GM12878 (cell line): ENCODE data around the gene TOM1L2. TPM values are rescaled to one million over a fixed set of nuclear protein-coding genes. Genes with fewer than 3 reads are reported as not detected.

Experiments
- ASH2L ChIP-seq: fragments of 300-600, 200-600 bp; sonication (generic); IDR thresholded peaks from 2 replicates; pipeline ENCODE4 v1.6.1; 2017; ENCODE audit warnings: low read depth, mild to moderate bottlenecking, borderline replicate concordance
- BHLHE40 ChIP-seq, 2 experiments: fragments of 450-650 bp in 1 of 2; IDR thresholded peaks; 2 replicates each; pipeline ENCODE4 v1.6.1; 2011 to 2017; ENCODE audit warnings: low read depth in 2 of 2, borderline replicate concordance in 1 of 2, improper control_type of control experiment in 1 of 2, low read length in 1 of 2, mild to moderate bottlenecking in 1 of 2
- CHD4 ChIP-seq: fragments of 200-600 bp; sonication (generic); IDR thresholded peaks from 2 replicates; pipeline ENCODE4 v1.6.1; 2016; ENCODE audit warnings: mild to moderate bottlenecking
- E4F1 ChIP-seq: fragments of 450-650 bp; IDR thresholded peaks from 2 replicates; pipeline ENCODE4 v1.6.1; 2018; ENCODE audit warnings: borderline replicate concordance, mild to moderate bottlenecking; ENCODE audit not compliant: partially characterized antibody
- MYC ChIP-seq: IDR thresholded peaks from 2 replicates; pipeline ENCODE4 v1.6.1; 2011; ENCODE audit warnings: mild to moderate bottlenecking, low read length, moderate library complexity, inconsistent platforms; ENCODE audit not compliant: insufficient read depth, insufficient replicate concordance, insufficient read length, severe bottlenecking
- RUNX3 ChIP-seq: IDR thresholded peaks from 2 replicates; pipeline ENCODE4 v1.6.1; 2012; ENCODE audit warnings: low read length, inconsistent platforms
- SREBF2 ChIP-seq: IDR thresholded peaks from 2 replicates; pipeline ENCODE4 v1.6.1; 2012; ENCODE audit warnings: mild to moderate bottlenecking, low read length
- TBL1XR1 ChIP-seq: IDR thresholded peaks from 2 replicates; pipeline ENCODE4 v1.6.1; 2012; ENCODE audit warnings: low read depth, low read length, improper control_type of control experiment
- WRNIP1 ChIP-seq: IDR thresholded peaks from 2 replicates; pipeline ENCODE4 v1.6.1; 2011; ENCODE audit warnings: low read depth, low read length, improper control_type of control experiment, borderline replicate concordance
- ZNF217 ChIP-seq: fragments of 450-650 bp; IDR thresholded peaks from 2 replicates; pipeline ENCODE4 v1.6.1; 2017; ENCODE audit warnings: antibody characterized with exemption, mild to moderate bottlenecking
- polyA plus RNA-seq, 11 experiments: library from polyadenylated mRNA; depleted of rRNA in 4 of 11; unstranded in 6 of 11; stranded (reverse) in 5 of 11; fragments of >200 nt; fragmentation: Nextera tagmentation in 4 of 11; fragmentation: Illumina TruSeq in 1 of 11; extraction: Ambion mirVana in 4 of 11; extraction: Trizol in 1 of 11; gene quantifications; 1 replicate in 1 of 11; 2 replicates in 10 of 11; pipeline versions ENCODE4 v1.2.1 to v1.2.3, GENCODE V29; 2011 to 2016; ENCODE audit warnings: inconsistent platforms in 2 of 11, missing spikeins in 2 of 11, low read depth in 1 of 11
- total RNA-seq, 4 experiments: library from RNA; depleted of rRNA in 3 of 4; stranded (reverse); fragments of >200 nt in 3 of 4; fragmentation: Illumina TruSeq in 1 of 4; extraction: Trizol in 1 of 4; gene quantifications; 2 replicates each; pipeline versions ENCODE4 v1.2.1 to v1.2.3, GENCODE V29; 2013 to 2021
- TF ChIP-seq, protein P1 (sequence below): IDR thresholded peaks from 2 replicates; pipeline ENCODE4 v1.6.1; 2012; ENCODE audit warnings: improper control_type of control experiment, low read depth, low read length; ENCODE audit not compliant: insufficient replicate concordance
- TF ChIP-seq, protein P2 (sequence below): IDR thresholded peaks from 2 replicates; pipeline ENCODE4 v1.6.1; 2011; ENCODE audit warnings: borderline replicate concordance, low read depth, mild to moderate bottlenecking, moderate library complexity, mixed read lengths, low read length; ENCODE audit not compliant: insufficient read depth; ENCODE audit errors: extremely low read length
- TF ChIP-seq, protein P3 (sequence below), 3 experiments: IDR thresholded peaks in 2 of 3; conservative IDR thresholded peaks in 1 of 3; 2 replicates each; pipeline ENCODE4 v1.5.1; 2011; ENCODE audit warnings: low read depth in 3 of 3, low read length in 3 of 3, mild to moderate bottlenecking in 3 of 3, control low read depth in 2 of 3, moderate library complexity in 2 of 3, inconsistent platforms in 1 of 3, mixed read lengths in 1 of 3; ENCODE audit not compliant: control insufficient read depth in 2 of 3, insufficient read depth in 1 of 3; ENCODE audit errors: extremely low read depth in 1 of 3
- TF ChIP-seq, protein P4 (sequence below): fragments of 450-650 bp; conservative IDR thresholded peaks from 2 replicates; pipeline ENCODE4 v1.6.1; 2017; ENCODE audit warnings: mild to moderate bottlenecking, moderate library complexity

Gene TOM1L2
- total and polyA plus RNA-seq, 10 of the 15 experiments (the other 5 are each of a cell fraction or from before 2014, with no cell fraction given), result 0.19 to 19.2 (median 8.1) TPM

DNA sequence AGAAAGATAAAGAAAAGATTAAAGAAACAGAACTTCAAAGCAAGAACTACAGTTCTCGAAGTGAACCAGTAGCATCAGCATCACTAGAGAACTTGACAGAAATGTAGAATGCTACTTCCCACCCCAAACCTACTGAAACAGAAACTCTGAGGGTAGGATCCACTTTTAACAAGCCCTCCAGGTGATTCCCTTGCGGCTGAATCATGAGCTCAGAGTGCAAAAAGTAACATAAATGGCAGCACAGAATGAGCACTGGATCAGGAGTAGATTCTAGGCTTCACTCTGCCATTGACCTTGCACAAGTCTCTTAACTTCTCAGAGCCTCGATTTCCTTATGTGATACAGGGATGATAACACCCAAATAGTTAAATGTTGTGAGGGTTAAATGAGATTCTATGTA lies 5.8 kb downstream of the TOM1L2 start (continued):
- TF ChIP-seq, protein P1, sequence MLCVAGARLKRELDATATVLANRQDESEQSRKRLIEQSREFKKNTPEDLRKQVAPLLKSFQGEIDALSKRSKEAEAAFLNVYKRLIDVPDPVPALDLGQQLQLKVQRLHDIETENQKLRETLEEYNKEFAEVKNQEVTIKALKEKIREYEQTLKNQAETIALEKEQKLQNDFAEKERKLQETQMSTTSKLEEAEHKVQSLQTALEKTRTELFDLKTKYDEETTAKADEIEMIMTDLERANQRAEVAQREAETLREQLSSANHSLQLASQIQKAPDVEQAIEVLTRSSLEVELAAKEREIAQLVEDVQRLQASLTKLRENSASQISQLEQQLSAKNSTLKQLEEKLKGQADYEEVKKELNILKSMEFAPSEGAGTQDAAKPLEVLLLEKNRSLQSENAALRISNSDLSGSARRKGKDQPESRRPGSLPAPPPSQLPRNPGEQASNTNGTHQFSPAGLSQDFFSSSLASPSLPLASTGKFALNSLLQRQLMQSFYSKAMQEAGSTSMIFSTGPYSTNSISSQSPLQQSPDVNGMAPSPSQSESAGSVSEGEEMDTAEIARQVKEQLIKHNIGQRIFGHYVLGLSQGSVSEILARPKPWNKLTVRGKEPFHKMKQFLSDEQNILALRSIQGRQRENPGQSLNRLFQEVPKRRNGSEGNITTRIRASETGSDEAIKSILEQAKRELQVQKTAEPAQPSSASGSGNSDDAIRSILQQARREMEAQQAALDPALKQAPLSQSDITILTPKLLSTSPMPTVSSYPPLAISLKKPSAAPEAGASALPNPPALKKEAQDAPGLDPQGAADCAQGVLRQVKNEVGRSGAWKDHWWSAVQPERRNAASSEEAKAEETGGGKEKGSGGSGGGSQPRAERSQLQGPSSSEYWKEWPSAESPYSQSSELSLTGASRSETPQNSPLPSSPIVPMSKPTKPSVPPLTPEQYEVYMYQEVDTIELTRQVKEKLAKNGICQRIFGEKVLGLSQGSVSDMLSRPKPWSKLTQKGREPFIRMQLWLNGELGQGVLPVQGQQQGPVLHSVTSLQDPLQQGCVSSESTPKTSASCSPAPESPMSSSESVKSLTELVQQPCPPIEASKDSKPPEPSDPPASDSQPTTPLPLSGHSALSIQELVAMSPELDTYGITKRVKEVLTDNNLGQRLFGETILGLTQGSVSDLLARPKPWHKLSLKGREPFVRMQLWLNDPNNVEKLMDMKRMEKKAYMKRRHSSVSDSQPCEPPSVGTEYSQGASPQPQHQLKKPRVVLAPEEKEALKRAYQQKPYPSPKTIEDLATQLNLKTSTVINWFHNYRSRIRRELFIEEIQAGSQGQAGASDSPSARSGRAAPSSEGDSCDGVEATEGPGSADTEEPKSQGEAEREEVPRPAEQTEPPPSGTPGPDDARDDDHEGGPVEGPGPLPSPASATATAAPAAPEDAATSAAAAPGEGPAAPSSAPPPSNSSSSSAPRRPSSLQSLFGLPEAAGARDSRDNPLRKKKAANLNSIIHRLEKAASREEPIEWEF, result no peak
- TF ChIP-seq TBL1XR1 (no peak), RUNX3 (peak; percentile 80; the same call in 1 of the 2 replicates), ZNF217 (peak; percentile 82), E4F1 (no peak), MYC (no peak), BHLHE40 (IDR thresholded peaks at IDR 0.05; ENCODE audit: borderline replicate concordance in 1 of 2, low read depth in 2 of 2, low read length in 1 of 2) (no peak), SREBF2 (no peak), WRNIP1 (no peak), CHD4 (no peak), ASH2L (no peak)
- TF ChIP-seq, protein P2, sequence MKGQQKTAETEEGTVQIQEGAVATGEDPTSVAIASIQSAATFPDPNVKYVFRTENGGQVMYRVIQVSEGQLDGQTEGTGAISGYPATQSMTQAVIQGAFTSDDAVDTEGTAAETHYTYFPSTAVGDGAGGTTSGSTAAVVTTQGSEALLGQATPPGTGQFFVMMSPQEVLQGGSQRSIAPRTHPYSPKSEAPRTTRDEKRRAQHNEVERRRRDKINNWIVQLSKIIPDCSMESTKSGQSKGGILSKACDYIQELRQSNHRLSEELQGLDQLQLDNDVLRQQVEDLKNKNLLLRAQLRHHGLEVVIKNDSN, result no peak
- TF ChIP-seq, protein P3, sequence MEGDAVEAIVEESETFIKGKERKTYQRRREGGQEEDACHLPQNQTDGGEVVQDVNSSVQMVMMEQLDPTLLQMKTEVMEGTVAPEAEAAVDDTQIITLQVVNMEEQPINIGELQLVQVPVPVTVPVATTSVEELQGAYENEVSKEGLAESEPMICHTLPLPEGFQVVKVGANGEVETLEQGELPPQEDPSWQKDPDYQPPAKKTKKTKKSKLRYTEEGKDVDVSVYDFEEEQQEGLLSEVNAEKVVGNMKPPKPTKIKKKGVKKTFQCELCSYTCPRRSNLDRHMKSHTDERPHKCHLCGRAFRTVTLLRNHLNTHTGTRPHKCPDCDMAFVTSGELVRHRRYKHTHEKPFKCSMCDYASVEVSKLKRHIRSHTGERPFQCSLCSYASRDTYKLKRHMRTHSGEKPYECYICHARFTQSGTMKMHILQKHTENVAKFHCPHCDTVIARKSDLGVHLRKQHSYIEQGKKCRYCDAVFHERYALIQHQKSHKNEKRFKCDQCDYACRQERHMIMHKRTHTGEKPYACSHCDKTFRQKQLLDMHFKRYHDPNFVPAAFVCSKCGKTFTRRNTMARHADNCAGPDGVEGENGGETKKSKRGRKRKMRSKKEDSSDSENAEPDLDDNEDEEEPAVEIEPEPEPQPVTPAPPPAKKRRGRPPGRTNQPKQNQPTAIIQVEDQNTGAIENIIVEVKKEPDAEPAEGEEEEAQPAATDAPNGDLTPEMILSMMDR (IDR thresholded peaks at IDR 0.05 in 2 of 3, conservative IDR thresholded peaks at IDR 0.05 in 1 of 3; ENCODE audit: control insufficient read depth in 2 of 3, extremely low read depth in 1 of 3, insufficient read depth in 1 of 3, low read depth in 3 of 3, low read length in 3 of 3), result no peak
- TF ChIP-seq, protein P4, sequence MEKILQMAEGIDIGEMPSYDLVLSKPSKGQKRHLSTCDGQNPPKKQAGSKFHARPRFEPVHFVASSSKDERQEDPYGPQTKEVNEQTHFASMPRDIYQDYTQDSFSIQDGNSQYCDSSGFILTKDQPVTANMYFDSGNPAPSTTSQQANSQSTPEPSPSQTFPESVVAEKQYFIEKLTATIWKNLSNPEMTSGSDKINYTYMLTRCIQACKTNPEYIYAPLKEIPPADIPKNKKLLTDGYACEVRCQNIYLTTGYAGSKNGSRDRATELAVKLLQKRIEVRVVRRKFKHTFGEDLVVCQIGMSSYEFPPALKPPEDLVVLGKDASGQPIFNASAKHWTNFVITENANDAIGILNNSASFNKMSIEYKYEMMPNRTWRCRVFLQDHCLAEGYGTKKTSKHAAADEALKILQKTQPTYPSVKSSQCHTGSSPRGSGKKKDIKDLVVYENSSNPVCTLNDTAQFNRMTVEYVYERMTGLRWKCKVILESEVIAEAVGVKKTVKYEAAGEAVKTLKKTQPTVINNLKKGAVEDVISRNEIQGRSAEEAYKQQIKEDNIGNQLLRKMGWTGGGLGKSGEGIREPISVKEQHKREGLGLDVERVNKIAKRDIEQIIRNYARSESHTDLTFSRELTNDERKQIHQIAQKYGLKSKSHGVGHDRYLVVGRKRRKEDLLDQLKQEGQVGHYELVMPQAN, result no peak
